Inflammatory macrophage (primary cell): Measurements from ENCODE around the gene SCP2D1.
"Not testable (repeated sequence)": the region's sequence is repeated elsewhere in the genome, so short reads cannot be mapped to it uniquely, and the experiment has no call there.

ENCODE experiments used
- DNase-seq, 2 donors: peaks; one replicate each; pipeline ENCODE4 v3.0.0-alpha.2; 2020 to 2022
- total RNA-seq, 18 experiments: gene quantifications; one replicate each; lab custom pipeline; 2026; ENCODE audit warnings: mixed read lengths in 6 of 18, inconsistent platforms in 2 of 18; lab: John Stamatoyannopoulos, UW

Gene SCP2D1
- total RNA-seq = 0 reads per million in 18 experiments

GRCh38 chr20:18813483-18813882 is at the start of gene SCP2D1:
SCP2D1 (plus strand) TSS chr20:18813783; CDS start chr20:18813816, 33 bp downstream.
- no peak for DNase-seq

- DNase-seq = no peak
Measured at GRCh38 chr20:18767676-18768075, 45.9 kb upstream of the SCP2D1 start.

GRCh38 chr20:18773566-18773965 is 40.0 kb upstream of the SCP2D1 start:
- DNase-seq = no peak

- no peak for DNase-seq
Measured at GRCh38 chr20:18774207-18774606, 39.4 kb upstream of the SCP2D1 start.

DNA sequence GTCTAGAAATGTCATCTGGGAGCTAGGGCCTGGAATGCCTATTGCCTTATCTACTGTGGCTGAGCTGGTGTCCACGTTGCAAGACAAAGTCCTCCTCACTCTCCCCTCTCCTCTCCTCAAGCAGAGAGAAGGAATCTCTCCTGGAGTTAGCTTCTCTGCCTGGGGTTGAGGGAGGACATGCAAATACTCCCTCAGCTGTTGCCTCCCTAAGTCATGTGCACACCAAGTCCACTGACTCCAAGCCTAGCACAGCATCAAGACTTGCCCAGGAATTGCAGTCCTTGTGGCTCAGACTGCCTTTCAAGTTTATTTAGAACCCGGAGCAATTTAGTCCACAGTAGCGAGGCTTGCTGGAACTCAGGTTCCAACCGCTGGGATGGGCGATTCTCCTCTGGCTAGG is 38.0 kb upstream of the SCP2D1 start:
- no peak for DNase-seq

GRCh38 chr20:18778690-18779392 is 34.7 kb upstream of the SCP2D1 start:
- no peak for DNase-seq

- no peak for DNase-seq
Measured at GRCh38 chr20:18780385-18781130, 33.0 kb upstream of the SCP2D1 start.

- DNase-seq = no peak
Measured at GRCh38 chr20:18781509-18781908, 32.1 kb upstream of the SCP2D1 start.

DNA sequence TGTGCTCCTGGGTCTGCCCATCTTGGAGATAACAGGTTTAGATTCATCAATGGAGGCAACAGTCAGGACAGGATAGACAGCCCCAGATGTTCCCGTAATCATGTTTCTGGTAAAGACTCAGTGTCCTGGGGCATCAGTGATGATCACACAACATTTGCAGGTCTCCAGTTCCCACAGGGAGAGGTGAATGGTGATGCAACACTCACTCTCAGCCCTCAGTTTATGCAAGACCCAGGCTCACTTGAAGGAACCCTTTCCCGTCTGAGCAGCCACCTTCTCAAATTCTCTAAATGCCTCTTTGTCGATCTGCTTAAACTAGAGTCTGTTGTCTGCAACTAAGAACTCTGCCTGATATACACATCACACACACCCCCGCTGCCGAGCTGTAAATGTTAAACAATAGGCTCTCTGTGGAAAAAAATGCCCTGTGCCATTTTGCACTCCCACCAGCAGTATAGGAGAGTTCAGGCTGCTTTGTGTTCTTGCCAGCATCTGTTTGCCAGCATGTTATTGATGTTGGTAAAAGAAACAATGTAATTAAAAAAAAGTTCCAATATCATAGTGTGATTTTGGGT is 30.1 kb upstream of the SCP2D1 start:
- no peak for DNase-seq

DNA sequence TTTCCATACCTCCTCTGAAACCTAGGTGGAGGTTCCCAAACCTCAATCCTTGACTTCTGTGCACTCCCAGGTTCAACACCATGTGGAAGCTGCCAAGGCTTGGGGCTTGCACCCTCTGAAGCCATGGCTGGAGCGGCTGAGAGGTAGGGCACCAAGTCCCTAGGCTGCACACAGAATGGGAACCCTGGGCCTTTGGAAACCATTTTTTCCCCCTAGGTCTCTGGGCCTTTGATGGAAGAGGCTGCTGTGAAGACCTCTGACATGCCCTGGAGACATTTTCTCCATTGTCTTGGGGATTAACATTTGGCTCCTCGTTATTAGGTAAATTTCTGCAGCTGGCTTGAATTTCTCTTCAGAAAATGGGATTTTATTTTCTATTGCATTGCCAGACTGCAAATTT is 26.5 kb upstream of the SCP2D1 start:
- not testable (repeated sequence) for DNase-seq

GRCh38 chr20:18788021-18788420 is 25.6 kb upstream of the SCP2D1 start:
- no peak for DNase-seq

GRCh38 chr20:18790787-18791186 is 22.8 kb upstream of the SCP2D1 start:
- no peak for DNase-seq

GRCh38 chr20:18793625-18794427 is 19.8 kb upstream of the SCP2D1 start:
- DNase-seq = peak; percentile 89 to 94

DNA sequence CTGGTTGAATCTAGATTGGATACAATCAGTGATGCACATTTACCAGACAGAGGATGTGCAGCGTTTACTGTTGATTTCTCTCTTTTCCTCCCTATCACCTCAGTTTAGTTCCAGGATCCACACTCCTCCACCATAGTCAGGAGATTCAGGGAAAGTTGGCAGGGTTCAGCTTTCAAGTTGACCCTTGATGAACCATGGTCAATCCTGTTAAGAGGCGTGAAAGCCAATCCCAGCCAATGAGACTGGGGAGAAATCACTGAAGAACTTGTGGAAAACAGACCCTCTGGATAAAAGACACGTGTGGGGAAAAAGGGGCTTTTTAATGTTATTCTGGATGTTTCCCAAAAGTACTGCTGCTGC is 19.2 kb upstream of the SCP2D1 start:
- DNase-seq = no peak

GRCh38 chr20:18795366-18795765 is 18.2 kb upstream of the SCP2D1 start:
- no peak for DNase-seq

- DNase-seq = no peak
Measured at GRCh38 chr20:18796282-18796833, 17.2 kb upstream of the SCP2D1 start.

GRCh38 chr20:18801516-18801915 is 12.1 kb upstream of the SCP2D1 start:
- no peak for DNase-seq

DNA sequence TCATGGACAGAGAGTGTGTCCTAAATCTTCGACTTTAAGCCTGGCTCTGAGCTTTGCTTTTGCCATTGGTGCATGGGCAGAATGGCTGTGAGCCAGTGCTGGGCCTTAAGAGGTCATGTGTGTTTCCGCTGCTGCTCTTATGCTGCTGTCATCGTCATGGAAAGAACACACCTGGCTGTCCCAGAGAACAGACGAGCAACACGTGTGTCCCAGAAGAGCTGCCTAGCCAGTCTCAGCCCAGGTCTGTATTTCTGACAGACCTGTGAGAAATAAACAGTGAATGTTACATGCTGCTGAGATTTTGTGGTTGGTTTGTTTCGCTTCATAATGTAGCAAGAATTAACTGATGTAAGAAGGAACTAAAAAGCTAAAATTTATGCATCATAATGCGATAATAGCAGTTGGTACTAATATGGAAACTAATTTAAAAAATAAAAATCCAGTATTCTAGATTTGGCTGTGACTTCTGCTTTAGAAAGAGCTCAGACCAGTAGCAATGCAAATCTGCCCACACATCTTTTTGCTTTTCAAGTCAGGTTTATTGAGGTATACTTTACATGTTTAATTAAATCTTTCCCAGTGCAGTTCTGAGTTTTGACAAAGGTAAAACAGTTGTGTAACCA is 11.5 kb upstream of the SCP2D1 start:
- DNase-seq = no peak

- DNase-seq = no peak
Measured at GRCh38 chr20:18805881-18806280, 7.7 kb upstream of the SCP2D1 start.

DNA sequence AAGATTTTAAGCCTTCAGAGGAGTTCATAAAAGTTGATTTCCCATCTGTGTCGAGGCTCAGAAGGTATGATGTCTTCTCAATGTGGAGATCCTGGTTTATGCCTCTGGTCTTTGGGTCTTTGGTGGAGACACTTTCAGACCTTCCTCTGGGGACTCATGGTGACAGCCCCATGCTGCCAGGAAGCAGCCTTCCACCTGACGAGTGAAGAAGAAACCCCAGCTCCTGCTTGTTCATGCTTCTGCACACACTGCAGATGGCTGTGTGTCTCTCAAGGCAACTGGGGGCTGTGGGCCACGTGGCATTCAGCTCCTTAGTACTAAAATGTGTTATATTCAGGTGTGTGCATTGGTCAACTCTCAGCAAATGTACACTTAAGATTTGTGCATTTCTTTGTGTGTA is 4.9 kb upstream of the SCP2D1 start:
- DNase-seq = no peak

- DNase-seq = no peak
Measured at GRCh38 chr20:18811186-18811585, 2.4 kb upstream of the SCP2D1 start.

- DNase-seq = no peak
Measured at GRCh38 chr20:18811904-18812303, 1.7 kb upstream of the SCP2D1 start.
